ENCODE data around the gene GPC5. TPM values are rescaled to one million over a fixed set of nuclear protein-coding genes. Genes with fewer than 3 reads are reported as not detected.

GPC5 gene
- total and polyA plus RNA-seq, 3 donors from 2014 or later, result 11.5 to 81.8 (median 52.1) TPM

GRCh38 chr13:92122186-92122853 lies 723.9 kb downstream of the GPC5 start:
- H3K9me3 ChIP-seq, result no peaks in the 10 kb centered on the region
- H3K27me3 ChIP-seq, result no peaks in the 10 kb centered on the region
- H3K4me3 ChIP-seq, result no peak overlapping the region
- intact Hi-C loops (cut with DNase I; ENCODE audit: low total_unique reads), result no loop called here
- no peaks in the 10 kb centered on the region for H3K36me3 ChIP-seq (ENCODE audit: low read depth, missing control alignments)
- TF ChIP-seq, protein P1, sequence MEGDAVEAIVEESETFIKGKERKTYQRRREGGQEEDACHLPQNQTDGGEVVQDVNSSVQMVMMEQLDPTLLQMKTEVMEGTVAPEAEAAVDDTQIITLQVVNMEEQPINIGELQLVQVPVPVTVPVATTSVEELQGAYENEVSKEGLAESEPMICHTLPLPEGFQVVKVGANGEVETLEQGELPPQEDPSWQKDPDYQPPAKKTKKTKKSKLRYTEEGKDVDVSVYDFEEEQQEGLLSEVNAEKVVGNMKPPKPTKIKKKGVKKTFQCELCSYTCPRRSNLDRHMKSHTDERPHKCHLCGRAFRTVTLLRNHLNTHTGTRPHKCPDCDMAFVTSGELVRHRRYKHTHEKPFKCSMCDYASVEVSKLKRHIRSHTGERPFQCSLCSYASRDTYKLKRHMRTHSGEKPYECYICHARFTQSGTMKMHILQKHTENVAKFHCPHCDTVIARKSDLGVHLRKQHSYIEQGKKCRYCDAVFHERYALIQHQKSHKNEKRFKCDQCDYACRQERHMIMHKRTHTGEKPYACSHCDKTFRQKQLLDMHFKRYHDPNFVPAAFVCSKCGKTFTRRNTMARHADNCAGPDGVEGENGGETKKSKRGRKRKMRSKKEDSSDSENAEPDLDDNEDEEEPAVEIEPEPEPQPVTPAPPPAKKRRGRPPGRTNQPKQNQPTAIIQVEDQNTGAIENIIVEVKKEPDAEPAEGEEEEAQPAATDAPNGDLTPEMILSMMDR (IDR thresholded peaks at IDR 0.05), result no peak
- TF ChIP-seq POLR2A (IDR thresholded peaks at IDR 0.05), result no peak
- no peak overlapping the region for H3K27ac ChIP-seq
- no peak for DNase-seq
- H3K4me1 ChIP-seq, result no peaks in the 10 kb centered on the region
- WGBS, 2 donors, result 59 to 80% methylated on average over 9 of the region's 9 CpGs

DNA sequence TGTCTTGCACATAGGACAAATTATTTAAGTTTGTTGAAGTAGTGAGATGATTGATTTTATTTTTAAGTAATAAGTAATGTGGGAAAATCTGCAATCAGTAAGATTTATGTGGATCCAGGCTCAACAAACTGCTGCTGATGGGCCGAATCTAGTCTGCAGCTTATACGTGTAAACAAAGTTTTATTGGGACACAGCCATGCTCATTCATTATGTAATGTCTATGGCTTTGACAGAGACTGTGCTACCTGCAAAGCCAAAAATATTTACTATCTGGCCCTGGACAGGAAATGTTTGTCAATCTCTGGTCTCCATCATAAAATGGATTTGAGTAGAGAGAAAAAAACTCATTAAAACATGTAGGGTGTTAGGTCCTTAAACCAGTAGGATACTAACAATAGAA lies 728.0 kb downstream of the GPC5 start:
- Histone ChIP-seq H3K36me3 (ENCODE audit: low read depth, missing control alignments) (no peaks in the 10 kb centered on the region), H3K27me3 (no peaks in the 10 kb centered on the region), H3K4me3 (no peak overlapping the region), H3K27ac (no peak overlapping the region), H3K4me1 (no peaks in the 10 kb centered on the region), H3K9me3 (no peaks in the 10 kb centered on the region)
- intact Hi-C loops (cut with DNase I; ENCODE audit: low total_unique reads), result no loop called here
- no peak for TF ChIP-seq POLR2A (IDR thresholded peaks at IDR 0.05)
- TF ChIP-seq, protein P1 (IDR thresholded peaks at IDR 0.05), result no peak
- DNase-seq, result no peak
- WGBS, 2 donors, result 90 to 96% methylated on average over 2 of the region's 2 CpGs

- H3K4me1 ChIP-seq, result no peaks in the 10 kb centered on the region
- H3K27ac ChIP-seq, result no peak overlapping the region
- H3K9me3 ChIP-seq, result no peaks in the 10 kb centered on the region
- DNase-seq, result no peak
- no peak overlapping the region for H3K4me3 ChIP-seq
- H3K27me3 ChIP-seq, result no peaks in the 10 kb centered on the region
- 69 to 82% methylated on average over 7 of the region's 7 CpGs for WGBS, 2 donors
- no peak for TF ChIP-seq POLR2A (IDR thresholded peaks at IDR 0.05)
- TF ChIP-seq, protein P1 (IDR thresholded peaks at IDR 0.05), result no peak
- H3K36me3 ChIP-seq (ENCODE audit: low read depth, missing control alignments), result no peaks in the 10 kb centered on the region
- intact Hi-C loops (cut with DNase I; ENCODE audit: low total_unique reads), result no loop called here
These were observed 737.1 kb downstream of the GPC5 start for GRCh38 chr13:92135509-92135908.

- TF ChIP-seq, protein P1 (IDR thresholded peaks at IDR 0.05), result no peak
- no peak for TF ChIP-seq POLR2A (IDR thresholded peaks at IDR 0.05)
- DNase-seq, result no peak
- no peaks in the 10 kb centered on the region for H3K4me1 ChIP-seq
- 49 to 68% methylated on average over 6 of the region's 6 CpGs for WGBS, 2 donors
- no peaks in the 10 kb centered on the region for H3K9me3 ChIP-seq
- H3K27me3 ChIP-seq, result no peaks in the 10 kb centered on the region
- no peak overlapping the region for H3K27ac ChIP-seq
- intact Hi-C loops (cut with DNase I; ENCODE audit: low total_unique reads), result no loop called here
- no peaks in the 10 kb centered on the region for H3K36me3 ChIP-seq (ENCODE audit: low read depth, missing control alignments)
- no peak overlapping the region for H3K4me3 ChIP-seq
These were observed 738.2 kb downstream of the GPC5 start for GRCh38 chr13:92136449-92137155.

All from testis (tissue), 3 donors.